H1 (cell line): ENCODE measurements around the gene TGM4.

Source experiments
- ASH2L ChIP-seq: fragments of 200-600, 300-600 bp; sonication (generic); IDR thresholded peaks from one replicate; pipeline ENCODE4 v1.7.1; 2017; ENCODE audit warnings: low read length
- CEBPB ChIP-seq: IDR thresholded peaks from 2 replicates; pipeline ENCODE4 v1.6.1; 2012; ENCODE audit warnings: low read depth, low read length
- EP300 ChIP-seq, 2 experiments: IDR thresholded peaks; 1 replicate in 1 of 2; 2 replicates in 1 of 2; pipeline ENCODE4 v1.6.1; 2011 to 2012; ENCODE audit warnings: low read depth in 2 of 2, low read length in 2 of 2, mild to moderate bottlenecking in 2 of 2, borderline replicate concordance in 1 of 2, inconsistent platforms in 1 of 2, moderate library complexity in 1 of 2
- HDAC6 ChIP-seq: IDR thresholded peaks from one replicate; pipeline ENCODE4 v1.7.1; 2012; ENCODE audit warnings: low read depth, mild to moderate bottlenecking, inconsistent platforms, low read length, moderate library complexity
- JUN ChIP-seq: IDR thresholded peaks from 2 replicates; pipeline ENCODE4 v1.6.1; 2011; ENCODE audit warnings: low read depth, mild to moderate bottlenecking, improper control_type of control experiment, low read length
- POLR2AphosphoS5 ChIP-seq: IDR thresholded peaks from 2 replicates; pipeline ENCODE4 v1.6.1; 2011; ENCODE audit warnings: low read depth, low read length
- RAD21 ChIP-seq, 2 experiments: IDR thresholded peaks in 1 of 2; conservative IDR thresholded peaks in 1 of 2; 2 replicates each; pipeline ENCODE4 v1.6.1; 2011; ENCODE audit warnings: low read depth in 2 of 2, low read length in 2 of 2, improper control_type of control experiment in 1 of 2, inconsistent platforms in 1 of 2, mild to moderate bottlenecking in 1 of 2, moderate library complexity in 1 of 2
- SP1 ChIP-seq: IDR thresholded peaks from 2 replicates; pipeline ENCODE4 v1.6.1; 2011; ENCODE audit warnings: low read depth, low read length
- TBP ChIP-seq: IDR thresholded peaks from 2 replicates; pipeline ENCODE4 v1.6.1; 2011; ENCODE audit warnings: low read depth, low read length, improper control_type of control experiment
- YY1 ChIP-seq: IDR thresholded peaks from 2 replicates; pipeline ENCODE4 v1.6.1; 2011; ENCODE audit warnings: low read depth, mild to moderate bottlenecking, low read length
- TF ChIP-seq, protein P1 (sequence below), 3 experiments: IDR thresholded peaks; 1 replicate in 2 of 3; 2 replicates in 1 of 3; pipeline versions ENCODE4 v1.5.1 to v1.6.1; 2011; ENCODE audit warnings: low read length in 3 of 3, mild to moderate bottlenecking in 3 of 3, inconsistent platforms in 2 of 3, low read depth in 1 of 3, moderate library complexity in 1 of 3; ENCODE audit not compliant: insufficient read depth in 1 of 3; ENCODE audit errors: control extremely low read depth in 1 of 3
- TF ChIP-seq, protein P2 (sequence below): IDR thresholded peaks from 2 replicates; pipeline ENCODE4 v1.6.1; 2011; ENCODE audit warnings: low read length, improper control_type of control experiment

DNA sequence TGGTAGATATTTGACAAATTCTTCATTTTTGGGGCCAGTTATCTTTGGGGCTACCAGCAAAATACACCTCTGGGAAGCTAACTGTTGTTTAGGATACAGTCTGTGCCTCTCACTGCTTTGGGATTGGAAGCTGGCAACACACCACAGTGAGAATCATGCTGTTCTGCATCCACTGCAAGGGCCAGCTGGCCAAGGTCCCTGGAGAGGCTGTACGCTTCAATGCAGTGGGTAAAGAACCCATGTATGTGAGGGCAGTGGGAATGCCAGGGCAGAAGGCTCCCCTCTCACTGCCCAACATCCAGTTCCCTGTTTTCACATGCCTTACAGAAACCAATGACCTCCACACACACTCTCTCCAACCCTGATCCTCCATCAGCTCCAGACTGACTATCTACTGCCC, 81.5 kb downstream of the TGM4 start:
- no peak for TF ChIP-seq ASH2L
- TF ChIP-seq RAD21 (IDR thresholded peaks at IDR 0.05 in 1 of 2, conservative IDR thresholded peaks at IDR 0.05 in 1 of 2; ENCODE audit: low read depth in 2 of 2, low read length in 2 of 2): no peak
- no peak for TF ChIP-seq SP1
- TF ChIP-seq, protein P1, sequence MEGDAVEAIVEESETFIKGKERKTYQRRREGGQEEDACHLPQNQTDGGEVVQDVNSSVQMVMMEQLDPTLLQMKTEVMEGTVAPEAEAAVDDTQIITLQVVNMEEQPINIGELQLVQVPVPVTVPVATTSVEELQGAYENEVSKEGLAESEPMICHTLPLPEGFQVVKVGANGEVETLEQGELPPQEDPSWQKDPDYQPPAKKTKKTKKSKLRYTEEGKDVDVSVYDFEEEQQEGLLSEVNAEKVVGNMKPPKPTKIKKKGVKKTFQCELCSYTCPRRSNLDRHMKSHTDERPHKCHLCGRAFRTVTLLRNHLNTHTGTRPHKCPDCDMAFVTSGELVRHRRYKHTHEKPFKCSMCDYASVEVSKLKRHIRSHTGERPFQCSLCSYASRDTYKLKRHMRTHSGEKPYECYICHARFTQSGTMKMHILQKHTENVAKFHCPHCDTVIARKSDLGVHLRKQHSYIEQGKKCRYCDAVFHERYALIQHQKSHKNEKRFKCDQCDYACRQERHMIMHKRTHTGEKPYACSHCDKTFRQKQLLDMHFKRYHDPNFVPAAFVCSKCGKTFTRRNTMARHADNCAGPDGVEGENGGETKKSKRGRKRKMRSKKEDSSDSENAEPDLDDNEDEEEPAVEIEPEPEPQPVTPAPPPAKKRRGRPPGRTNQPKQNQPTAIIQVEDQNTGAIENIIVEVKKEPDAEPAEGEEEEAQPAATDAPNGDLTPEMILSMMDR (IDR thresholded peaks at IDR 0.05; ENCODE audit: control extremely low read depth in 1 of 3, insufficient read depth in 1 of 3, low read depth in 1 of 3, low read length in 3 of 3): no peak
- TF ChIP-seq POLR2AphosphoS5: no peak
- no peak for TF ChIP-seq TBP
- no peak for TF ChIP-seq JUN
- TF ChIP-seq CEBPB: no peak
- TF ChIP-seq YY1: no peak
- TF ChIP-seq EP300 (IDR thresholded peaks at IDR 0.05; ENCODE audit: borderline replicate concordance in 1 of 2, low read depth in 2 of 2, low read length in 2 of 2): no peak
- TF ChIP-seq, protein P2, sequence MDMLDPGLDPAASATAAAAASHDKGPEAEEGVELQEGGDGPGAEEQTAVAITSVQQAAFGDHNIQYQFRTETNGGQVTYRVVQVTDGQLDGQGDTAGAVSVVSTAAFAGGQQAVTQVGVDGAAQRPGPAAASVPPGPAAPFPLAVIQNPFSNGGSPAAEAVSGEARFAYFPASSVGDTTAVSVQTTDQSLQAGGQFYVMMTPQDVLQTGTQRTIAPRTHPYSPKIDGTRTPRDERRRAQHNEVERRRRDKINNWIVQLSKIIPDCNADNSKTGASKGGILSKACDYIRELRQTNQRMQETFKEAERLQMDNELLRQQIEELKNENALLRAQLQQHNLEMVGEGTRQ: no peak
- TF ChIP-seq HDAC6: no peak
